NCI-H526 (cell line): ENCODE data around the gene GRK3.
A peak's percentile ranks its signal among the peaks of the same experiment; 100 is the strongest.

Source experiments
- DNase-seq, 2 experiments: peaks; one replicate each; lab custom pipeline; 2025; lab: John Stamatoyannopoulos, UW

Gene GRK3

GRCh38 chr22:25736378-25737011 lies 172.0 kb downstream of the GRK3 start:
- DNase-seq: no peak

DNA sequence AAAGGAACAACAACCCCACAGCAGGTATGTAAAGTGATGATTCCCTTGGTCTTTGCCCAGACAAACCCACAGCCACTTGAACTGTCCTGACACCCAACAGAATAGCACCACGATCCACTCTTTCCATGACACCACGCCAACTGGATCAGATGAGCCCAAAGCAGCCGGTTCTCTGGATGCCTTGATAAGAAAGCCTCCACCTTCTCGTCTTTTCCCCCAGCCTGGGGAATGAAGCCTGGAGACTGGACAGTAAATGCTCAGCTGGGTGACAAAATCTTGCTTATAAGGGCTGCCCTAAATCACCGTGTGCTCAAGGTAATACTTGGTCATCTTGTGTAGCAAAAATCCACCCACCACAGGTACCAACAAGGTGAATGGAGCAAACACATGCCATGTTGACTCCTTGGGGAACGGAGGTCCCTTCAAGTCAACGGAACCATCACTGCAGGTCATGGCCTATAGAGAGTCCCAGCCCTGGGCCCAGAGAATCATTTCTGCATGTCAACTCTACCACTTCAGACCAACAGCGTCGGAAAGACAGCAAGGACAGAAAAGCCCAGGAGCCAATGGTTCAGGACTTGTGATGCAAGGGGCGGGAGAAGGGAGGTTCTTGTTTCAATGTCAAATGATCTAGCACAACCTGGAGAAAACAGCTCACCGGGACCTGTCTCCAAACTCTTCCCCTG lies 175.3 kb downstream of the GRK3 start:
- DNase-seq: no peak

GRCh38 chr22:25741692-25742626 lies 177.5 kb downstream of the GRK3 start, which contains the start of gene MYO18B:
Gene MYO18B, plus strand, starts transcription at chr22:25742188. Its CDS starts 18,905 bp downstream, at chr22:25761093.
- no peak for DNase-seq

- DNase-seq: no peak
These were observed 178.6 kb downstream of the GRK3 start for GRCh38 chr22:25742918-25743708.

DNA sequence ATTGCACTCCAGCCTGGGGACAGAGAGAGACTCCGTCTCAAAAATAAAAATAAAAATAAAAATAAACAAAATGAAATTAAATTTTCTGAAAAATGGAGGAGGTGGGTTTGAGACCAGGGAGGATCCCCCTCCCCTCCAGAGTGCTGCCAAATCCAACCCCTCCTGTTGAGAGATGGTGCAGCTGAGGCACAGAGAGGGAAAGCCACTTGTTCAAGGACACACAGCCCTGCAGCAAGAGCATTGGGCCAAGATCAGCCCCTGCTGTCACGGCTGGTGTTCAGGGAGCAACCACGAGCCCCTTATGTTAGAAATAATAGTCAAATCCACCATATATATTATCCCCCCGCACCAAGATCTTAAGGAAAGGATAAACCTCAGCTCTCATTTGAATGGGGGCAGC lies 180.2 kb downstream of the GRK3 start:
- DNase-seq: no peak

DNA sequence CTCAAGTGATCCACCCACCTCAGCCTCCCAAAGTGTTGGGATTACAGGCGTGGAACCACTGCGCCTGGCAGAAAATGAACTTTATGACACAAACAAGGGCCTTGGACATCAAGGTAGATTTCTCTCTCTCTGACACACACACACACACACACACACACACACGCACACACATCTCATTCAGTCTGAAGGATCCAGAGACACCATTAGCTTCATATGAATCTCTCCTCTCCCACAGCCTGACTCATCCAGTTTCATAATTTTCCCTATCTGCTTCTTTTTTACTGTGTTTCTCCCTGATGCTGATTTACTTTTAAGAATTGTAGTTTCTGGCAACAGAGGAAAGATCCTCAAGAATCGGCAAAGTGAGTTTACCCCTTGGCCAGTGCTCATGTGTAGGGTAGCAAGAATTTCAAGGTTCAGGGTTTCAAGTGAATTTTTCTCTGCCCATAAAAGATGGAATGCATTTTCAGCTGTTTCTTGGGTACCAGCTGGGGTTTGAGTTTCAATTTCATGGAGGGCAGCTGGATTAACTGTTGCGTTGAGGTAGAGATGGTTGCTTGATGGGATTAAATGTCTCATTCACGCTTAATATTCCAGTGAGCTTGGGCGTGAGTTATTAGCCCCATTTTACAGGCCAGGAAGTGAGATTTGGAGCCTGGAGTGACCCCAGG lies 181.0 kb downstream of the GRK3 start:
- no peak for DNase-seq

DNA sequence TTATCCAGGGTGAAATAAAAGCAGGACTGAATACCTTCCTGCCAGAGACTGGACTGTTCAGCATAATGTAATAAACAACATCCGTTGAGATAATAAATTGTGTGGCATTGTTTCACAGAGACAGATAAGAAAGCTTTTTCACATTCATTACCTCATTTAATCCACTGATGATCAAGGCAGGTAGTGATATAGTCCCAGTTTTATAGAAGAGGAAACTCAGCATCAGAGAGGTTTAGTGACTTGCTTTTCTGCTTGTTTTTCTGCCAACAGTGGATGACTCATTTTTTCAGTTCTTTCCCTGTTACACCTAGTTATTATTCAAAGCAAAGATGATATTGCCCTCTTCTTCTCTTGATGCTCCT lies 181.5 kb downstream of the GRK3 start:
- no peak for DNase-seq

- peak in 1 of 2 experiments; percentile 14 for DNase-seq
These were observed 182.9 kb downstream of the GRK3 start for GRCh38 chr22:25747245-25747944.

- no peak for DNase-seq
These were observed 183.7 kb downstream of the GRK3 start for GRCh38 chr22:25748140-25748539.

GRCh38 chr22:25748704-25749103 lies 184.2 kb downstream of the GRK3 start:
- DNase-seq: no peak

DNA sequence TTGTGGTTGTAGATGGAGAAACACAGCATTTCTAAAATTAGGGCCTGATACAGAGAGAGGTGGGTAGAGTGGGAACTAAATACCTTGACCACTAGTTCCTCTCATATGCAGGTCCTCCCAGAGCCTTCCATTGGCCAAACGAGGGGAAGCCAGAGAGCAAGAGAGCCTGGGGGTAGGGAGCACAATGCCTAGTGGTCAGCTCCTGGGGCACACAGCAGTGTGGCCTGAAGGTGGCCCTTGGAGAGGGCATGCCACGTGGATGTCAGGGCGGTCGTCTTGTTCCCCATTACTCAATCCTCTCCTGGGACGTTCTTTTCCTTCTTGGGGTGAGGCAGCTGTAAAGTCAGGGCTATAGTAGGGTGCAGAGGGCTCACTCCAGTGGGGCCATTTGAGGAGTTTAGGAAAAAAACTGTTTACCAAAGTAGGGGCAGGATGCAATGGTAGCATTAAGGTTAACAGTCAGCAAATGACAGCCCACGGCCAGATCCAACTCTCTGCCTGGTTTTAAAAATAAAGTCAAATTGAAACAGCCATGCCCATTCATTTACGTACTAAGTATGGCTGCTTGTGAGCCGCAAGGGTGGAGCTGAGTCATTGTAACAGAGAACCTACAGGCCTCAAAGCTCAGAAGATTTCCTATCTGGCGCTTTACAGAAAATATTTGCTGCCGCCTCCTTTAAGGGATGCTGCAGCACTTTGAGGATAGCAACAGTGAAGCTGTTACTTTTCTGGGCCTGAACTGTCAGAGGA lies 185.1 kb downstream of the GRK3 start:
- no peak for DNase-seq

DNA sequence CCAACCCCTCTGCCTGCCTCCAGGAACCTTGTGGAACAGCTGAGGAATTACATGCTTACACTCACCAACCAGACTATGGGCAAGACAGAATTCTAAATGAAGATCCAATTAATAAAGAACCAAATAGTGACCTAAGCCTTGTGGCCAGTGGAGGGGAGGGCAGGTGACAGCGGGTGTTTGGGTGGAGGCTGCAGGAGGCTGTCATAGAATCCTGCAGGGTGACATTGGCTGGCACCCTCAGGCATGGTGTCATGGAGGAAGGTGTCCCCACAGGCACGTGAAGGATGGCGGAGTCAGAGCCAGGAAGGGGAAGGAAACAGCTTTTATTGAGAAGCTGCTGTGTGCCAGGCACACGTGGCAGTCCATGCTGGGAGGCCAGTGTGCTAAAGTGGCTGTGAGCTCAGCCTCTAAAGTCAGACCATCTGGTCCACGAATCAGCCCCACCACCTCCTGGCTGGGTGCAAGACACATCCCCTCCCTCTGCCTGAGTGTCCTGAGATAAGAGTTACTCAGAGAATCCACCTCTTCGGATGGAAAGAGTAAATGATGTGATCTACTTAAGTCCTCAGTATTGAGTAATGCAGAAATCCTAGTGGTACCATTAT lies 186.2 kb downstream of the GRK3 start:
- DNase-seq: no peak

GRCh38 chr22:25751174-25751581 lies 186.7 kb downstream of the GRK3 start:
- DNase-seq: no peak

DNA sequence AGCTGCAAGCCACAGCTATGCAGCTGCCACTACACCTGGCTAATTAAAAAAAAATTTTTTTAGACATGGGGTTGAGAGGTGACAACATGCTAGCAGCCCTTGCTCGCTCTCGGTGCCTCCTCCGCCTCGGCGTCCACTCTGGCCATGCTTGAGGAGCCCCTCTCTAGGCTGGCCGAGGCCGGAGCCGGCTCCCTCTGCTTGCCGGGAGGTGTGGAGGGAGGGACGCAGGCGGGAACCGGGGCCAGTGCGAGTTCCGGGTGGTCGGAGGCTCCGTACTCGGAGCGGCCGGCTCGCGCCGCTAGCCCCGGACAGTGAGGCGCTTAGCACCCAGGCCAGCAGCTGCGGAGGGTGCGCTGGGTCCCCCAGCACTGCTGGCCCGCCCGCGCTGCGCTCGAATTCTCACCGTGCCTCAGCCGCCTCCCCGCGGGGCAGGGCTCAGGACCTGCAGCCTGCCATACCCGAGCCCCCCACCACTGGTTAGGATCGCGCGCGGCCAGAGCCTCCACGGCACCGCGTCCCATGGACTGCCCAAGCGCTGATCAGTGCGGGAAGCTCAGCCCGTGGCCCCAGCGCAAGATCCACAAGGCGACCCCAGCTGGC lies 188.2 kb downstream of the GRK3 start:
- no peak for DNase-seq

- no peak for DNase-seq
These were observed 188.8 kb downstream of the GRK3 start for GRCh38 chr22:25753252-25753651.

DNA sequence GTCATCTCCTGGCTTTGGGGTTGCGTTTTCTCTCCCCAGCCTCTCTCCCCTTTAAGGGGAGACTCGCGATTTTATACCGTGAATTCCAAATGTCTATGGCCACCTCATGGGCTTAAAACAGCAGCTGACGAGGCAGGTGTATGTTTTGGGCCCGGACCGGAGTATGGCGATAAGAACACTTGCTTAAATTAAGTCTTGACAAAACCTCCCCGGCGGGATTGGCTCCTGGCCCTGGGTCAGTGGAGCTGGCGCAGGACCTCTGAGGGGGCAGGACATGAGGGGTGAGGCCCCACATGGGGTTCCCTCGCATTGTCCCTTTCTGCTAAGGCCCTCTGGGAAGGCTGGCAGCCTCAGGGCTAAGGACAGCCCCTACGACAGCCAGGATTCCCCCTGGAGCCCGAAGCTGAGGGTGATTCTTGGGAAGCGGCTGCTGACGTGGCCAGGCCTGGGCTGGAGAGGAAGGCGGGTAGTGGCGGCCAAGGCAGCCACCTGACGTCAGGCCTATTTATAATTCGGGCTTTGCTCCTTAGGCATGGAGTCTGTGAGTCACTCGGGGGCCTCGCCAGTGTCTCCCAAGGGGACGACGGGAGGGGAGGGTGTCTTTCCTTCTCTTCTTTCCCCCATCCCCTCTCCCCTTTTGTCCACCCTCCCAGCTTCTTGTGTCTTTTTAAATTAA lies 190.2 kb downstream of the GRK3 start:
- DNase-seq: no peak

GRCh38 chr22:25757686-25758085 lies 193.2 kb downstream of the GRK3 start:
- DNase-seq: no peak

- DNase-seq: no peak
These were observed 193.8 kb downstream of the GRK3 start for GRCh38 chr22:25758316-25758715.

DNA sequence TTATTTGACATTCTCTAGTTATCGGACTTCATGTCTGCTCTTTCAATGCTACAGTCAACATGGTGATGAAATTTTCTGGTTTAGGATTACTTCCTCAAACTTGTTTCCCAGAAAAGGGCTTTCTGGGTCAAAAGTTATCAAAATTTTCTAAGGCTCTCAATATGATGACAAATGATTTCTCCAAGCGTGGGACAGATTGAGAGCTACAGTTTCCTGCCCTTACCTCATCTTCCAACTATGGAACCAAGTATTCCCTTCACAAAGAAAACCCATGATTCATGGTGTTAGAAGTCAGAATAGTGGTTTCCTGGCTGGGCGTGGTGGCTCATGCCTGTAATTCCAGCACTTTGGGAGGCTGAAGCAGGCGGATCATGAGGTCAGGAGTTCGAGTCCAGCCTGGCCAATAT lies 195.4 kb downstream of the GRK3 start:
- DNase-seq: no peak
